Hematopoietic multipotent progenitor cell treated with erythropoietin and hydrocortisone succinate and interleukin-3 and kit ligand, for 8 days (in vitro differentiated cells): ENCODE results near the gene SLC37A4.
"Not testable (repeated sequence)": the region's sequence is repeated elsewhere in the genome, so short reads cannot be mapped to it uniquely, and the experiment has no call there.

Experiments used
- DNase-seq: peaks from one replicate; pipeline ENCODE4 v3.0.0-alpha.2; 2015

SLC37A4 gene

DNA sequence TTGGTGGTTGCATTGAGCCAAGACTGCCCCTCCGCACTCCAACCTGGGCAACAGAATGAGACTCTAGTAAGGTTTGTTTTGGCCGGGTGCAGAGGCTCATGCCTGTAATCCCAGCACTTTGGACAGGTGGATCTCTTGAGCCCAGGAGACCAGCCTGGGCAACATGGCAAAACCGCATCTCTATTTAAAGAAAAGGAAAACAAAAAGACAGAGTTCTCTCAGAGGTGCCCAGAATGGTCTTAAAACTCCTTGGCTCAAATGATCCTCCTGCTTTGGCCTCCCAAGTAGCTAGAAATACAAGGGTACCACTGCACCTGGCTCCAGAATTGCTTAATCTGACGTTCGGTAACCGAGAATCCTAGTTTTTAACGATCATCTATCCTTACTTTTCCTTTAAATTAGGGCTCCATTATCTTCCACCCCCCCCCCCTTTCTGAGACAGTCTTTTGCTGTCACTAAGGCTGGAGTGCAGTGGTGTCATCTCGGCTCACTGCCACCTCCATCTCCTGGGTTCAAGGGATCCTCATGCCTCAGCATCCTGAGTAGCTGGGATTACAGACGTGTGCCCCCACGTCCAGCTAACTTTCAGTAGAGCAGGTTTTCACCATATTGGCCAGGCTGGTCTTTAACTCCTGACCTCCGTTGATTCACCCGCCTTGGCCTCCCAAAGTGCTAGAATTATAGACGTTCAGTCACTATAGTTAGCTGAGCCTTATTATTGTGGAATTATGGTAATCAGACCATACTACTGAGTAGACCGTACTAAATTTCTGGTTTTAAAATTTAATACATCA, 14.3 kb downstream of the SLC37A4 start:
- DNase-seq = no peak

DNA sequence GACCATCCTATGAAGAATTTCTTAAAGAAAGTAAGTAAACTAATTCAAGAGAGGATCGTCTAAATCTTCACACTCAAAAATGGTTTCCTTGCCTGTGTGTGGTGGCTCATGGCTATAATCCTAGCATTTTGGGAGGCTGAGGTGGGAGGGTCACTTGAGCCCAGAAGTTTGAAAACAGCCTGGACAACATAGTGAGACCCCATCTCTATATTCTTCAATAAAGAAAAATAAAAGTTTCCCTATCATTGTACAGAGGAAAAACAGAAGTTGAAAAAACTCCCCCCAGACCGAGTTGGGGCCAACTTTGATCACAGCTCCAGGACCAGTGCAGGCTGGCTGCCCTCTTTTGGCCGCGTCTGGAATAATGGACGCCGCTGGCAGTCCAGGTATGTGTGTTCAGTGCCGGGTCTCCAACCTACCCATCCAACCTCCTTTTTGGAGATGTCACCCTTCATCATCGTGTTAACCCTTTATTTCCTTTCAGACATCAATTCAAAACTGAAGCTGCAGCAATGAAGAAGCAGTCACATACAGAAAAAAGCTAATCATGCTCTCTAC, 15.5 kb downstream of the SLC37A4 start:
- DNase-seq = no peak

DNA sequence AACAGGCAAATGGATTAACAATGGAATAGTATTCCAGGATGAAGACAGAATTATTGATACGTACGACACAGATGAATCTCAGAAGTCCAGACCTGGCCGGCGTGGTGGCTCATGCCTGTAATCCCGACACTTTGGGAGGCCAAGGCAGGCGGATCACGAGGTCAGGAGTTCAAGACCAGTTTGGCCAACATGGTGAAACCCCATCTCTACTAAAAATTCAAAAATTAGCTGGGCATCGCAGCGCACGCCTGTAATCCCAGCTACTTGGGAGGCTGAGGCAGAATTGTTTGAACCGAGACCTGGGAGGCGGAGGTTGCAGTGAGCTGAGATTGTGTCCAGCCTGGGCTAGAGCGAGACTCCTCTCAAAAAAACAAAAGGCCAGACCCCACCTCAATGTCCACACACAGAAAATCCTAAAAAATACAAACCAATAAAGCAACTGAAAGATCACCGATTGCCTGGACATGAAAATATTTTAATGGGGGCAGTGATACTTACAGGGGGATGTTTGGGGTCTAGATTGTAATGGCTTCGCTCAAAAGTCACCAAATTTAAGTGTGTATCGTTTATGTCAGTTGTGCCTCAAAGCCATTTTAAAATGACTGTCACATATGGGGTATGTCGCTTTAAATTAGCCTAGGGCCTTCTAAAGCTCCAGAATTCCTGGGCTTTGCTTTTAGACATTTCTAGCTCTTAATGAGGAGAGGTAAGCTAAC, 16.3 kb downstream of the SLC37A4 start:
- no peak for DNase-seq

DNA sequence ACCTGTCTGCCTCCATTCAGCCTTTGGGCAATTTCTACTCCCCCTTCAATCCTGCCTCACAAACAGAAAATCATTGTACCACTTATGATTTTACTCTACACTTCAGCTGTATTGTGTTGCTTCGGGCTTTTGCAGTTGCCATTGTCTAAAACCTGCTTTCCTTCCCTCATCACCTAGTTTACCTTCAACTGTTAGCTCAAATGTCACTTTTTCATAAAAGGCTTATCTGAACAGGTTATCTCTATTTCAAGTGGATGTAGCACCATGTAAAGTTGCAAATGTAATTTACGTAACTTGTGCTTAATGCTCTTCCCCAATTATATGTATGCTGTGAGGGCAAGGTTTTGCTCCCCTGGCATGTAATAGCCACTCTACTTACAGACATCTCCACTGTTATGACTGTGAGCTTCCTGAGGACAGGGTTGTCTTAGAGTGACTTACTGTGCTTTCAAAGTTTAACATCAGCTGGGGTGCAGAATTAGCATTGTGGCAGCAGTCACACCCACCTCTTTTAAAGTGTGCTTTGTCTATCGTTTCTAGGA, 18.0 kb downstream of the SLC37A4 start:
- no peak for DNase-seq

- DNase-seq = no peak
Measured at GRCh38 chr11:119011476-119012053, 19.1 kb downstream of the SLC37A4 start.

GRCh38 chr11:119006656-119007055, 24.0 kb downstream of the SLC37A4 start:
- DNase-seq = peak; percentile 52

- no peak for DNase-seq
Measured at GRCh38 chr11:119000906-119001305, 29.8 kb downstream of the SLC37A4 start.

DNA sequence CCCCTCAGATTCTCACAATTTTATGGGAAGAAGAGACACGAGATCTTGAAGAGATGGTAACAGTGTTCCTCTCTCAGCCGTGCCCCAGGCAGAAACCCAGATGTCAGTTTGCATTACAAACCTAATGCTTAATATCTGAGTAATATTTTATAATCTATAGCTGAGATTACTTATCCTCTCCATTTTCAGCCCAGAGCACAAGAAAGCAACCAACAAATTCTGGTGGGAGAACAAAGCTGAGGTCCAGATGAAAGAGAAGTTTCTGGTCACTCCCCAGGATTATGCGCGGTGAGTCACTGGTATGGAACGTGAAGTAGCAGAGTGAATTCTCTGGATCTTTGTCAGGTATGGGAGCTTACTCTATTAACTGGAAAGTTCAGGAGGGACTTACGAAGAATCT, 31.9 kb downstream of the SLC37A4 start:
- no peak for DNase-seq

DNA sequence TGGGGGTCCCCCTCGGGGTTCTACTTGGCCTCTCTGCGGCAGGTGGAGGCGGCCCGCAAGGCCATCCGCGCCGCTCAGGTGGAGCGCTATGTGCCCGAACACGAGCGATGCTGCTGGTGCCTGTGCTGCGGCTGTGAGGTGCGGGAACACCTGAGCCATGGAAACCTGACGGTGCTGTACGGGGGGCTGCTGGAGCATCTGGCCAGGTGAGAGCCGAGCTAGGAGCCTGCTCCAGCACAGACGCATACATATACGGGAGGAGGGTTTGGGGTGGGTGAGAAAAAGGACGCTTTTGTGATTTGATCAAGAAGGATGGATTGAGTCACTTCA, 32.3 kb downstream of the SLC37A4 start:
- no peak for DNase-seq

DNA sequence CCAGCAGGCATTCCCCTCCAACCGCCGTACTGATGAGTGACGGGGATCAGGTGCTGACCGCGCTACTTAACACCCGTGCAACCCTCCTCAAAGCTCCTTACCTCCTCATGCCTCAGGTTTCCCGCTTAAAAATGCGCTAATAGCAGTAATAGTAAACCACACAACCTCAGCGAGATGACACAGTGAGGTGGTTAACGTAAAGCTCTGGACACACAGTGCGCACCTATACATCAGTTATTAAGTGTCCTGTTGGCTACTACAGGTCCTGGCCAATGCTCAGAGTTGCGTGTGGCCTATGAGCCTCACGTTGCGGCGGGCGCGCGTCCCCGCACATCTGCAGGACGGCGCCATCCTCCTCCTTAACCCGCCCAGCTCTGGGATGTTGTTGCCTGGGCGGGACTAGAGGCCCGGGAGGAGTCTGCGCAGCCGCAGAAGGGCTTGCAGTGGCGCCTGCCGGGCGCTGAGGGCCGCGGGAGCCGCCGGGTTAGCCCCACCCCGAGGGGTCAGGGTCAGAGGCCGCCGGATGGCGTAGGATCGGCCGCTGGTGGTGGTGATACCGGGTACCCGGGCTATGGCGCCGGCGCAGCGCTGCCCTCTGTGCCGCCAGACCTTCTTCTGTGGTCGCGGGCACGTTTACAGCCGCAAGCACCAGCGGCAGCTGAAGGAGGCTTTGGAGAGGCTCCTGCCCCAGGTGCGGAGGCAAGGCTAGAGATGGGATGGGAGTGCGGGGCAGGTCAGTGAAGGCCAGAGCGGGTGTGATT, 32.9 kb downstream of the SLC37A4 start, which contains the start of gene CENATAC:
Gene CENATAC, plus strand, starts transcription at position 512 of the 761 bp plus-strand sequence. Its CDS starts 60 bp downstream, at position 572.
- DNase-seq = peak; percentile 95

DNA sequence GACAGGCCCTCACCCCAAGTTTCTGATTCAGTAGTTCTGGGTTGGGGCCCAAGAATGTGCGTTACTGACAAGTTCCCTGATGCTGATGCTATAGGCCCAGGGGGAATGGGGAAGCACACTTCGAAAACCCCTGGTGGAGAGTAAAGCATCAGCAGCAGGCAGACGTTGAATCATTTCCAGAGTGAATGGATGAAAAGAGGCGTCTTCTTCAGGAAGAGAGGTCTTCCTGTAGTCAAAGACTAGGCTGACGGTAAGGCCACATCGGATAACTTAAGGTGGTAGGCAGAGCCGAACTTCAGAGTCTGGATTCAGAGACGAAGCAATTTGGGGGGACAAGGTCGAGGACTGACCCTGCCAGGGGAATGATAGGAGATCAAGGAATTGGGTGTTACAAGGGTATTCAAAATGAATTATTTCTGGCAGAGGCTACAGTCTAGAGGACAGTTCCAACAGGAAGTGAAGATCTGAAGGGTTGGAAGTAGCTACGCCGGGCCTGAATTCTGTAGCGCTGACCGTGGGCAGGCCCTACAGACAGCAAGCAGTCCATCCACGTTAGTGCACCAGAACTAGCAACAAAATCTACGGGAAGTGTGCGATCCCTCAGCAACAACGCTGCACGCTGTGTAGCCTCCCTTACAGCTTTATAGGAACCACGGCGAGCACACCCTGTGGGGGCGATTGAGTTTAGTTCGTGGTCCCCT, 33.6 kb downstream of the SLC37A4 start:
- peak; percentile 70 for DNase-seq

DNA sequence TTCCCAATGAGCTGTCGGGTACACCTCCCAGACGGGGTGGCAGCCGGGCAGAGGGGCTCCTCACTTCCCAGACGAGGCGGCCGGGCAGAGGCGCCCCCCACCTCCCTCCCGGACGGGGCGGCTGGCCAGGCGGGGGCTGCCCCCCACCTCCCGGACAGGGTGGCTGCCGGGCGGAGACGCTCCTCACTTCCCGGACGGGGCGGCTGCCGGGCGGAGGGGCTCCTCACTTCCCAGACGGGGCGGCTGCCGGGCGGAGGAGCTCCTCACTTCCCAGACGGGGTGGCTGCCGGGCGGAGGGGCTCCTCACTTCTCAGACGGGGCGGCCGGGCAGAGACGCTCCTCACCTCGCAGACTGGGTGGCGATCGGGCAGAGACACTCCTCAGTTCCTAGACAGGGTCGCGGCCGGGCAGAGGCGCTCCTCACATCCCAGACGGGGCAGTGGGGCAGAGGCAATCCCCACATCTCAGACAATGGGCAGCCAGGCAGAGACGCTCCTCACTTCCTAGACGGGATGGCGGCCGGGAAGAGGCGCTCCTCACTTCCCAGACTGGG, 39.1 kb downstream of the SLC37A4 start:
- DNase-seq = not testable (repeated sequence)

GRCh38 chr11:118988280-118988679, 42.4 kb downstream of the SLC37A4 start:
- no peak for DNase-seq

- no peak for DNase-seq
Measured at GRCh38 chr11:118984825-118985224, 45.9 kb downstream of the SLC37A4 start.

- not testable (repeated sequence) for DNase-seq
Measured at GRCh38 chr11:118984337-118984736, 46.3 kb downstream of the SLC37A4 start.

DNA sequence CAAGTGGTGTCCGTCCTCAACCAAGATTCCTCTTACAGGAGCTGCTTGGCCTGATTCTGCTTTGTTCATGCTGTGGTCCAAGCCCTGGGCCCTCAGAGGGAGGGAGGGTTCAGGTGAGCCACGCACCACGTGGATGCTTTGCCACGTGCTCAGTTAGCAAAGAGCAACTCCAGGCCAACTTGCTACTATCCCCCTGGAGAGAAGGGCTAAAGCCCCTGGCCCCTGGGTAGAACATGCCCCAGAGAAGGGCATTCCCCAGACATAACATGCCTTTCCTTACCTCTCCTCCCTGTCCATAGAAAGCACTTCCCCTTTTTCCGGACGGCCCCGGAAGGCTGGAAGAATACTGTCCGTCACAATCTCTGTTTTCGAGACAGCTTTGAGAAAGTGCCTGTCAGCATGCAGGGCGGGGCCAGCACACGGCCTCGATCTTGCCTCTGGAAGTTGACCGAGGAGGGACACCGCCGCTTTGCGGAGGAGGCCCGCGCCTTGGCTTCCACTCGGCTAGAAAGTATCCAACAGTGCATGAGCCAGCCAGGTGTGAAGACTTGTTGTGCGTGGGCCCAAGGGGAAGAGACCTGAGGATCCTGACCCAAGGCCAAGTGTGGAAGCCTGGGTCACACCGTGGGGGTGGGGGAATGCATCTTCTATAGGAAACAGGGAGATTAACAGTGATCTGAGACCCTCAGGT, 50.3 kb downstream of the SLC37A4 start:
- DNase-seq = peak; percentile 30

DNA sequence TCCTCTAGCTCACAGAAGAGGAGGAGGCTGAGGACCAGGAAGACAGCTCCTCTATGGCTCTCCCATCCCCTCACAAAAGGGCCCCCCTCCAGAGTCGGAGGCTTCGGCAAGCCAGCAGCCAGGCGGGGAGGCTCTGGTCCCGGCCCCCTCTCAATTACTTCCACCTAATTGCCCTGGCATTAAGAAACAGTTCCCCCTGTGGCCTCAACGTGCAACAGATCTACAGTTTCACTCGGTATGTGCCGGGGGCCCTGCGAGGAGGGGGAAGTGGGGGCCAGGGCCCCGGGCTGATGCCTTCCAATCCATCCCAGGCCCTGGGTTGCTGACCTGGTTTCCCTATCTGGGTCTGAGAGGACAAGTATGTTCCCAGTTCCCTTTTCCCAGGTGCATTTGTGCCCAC, 51.2 kb downstream of the SLC37A4 start:
- no peak for DNase-seq

DNA sequence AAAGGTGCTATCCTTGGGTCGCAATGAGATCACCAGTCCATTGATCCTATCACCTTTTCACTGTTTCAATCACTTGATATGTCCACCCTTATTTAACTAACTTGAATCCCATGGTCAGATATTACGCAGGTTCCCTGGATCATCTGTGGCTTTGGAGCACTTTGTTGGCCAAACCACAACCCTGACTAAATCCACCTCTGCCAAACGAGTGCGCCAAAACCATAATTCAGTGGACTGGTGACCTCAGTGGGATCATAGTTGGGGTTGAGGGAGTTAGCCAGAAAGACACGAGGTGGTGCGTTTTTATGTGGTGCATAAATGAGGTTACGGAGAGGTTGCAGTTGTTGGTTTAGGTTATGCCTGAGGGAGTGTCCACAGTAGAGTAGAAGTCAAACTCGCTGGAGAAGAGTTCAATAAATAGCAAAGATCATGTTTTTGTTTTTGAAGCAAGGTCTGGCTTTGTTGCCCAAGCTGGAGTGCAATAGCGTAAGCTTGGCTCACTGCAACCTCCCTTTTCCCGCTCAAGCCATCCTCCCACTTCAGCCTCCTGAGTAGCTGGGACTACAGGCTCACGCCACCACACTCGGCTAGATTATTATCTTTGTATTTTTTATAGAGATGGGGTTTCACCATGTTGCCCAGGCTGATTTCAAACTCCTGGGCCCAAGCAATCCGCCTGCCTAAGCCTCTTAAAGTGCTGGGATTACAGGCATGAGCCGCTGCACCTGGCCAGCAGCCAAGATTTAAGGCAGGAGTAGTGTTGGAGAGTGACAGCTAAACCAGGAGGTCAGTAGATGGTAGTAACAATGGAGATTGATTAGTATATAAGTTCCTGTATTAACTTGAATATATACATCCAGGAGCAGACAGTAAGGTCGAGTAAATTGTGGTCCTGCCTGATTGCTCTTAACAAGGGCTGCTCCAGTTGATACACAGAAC, 54.6 kb downstream of the SLC37A4 start:
- DNase-seq = no peak
